GM21381 (cell line): Measurements from ENCODE around the gene CEACAM19.
A peak's percentile ranks its signal among the peaks of the same experiment; 100 is the strongest.

ENCODE experiments used
- ATAC-seq: cut with Tn5 transposase; IDR thresholded peaks from one replicate; pipeline ENCODE4 v1.9.1; 2021; ENCODE audit warnings: mild to moderate bottlenecking, moderate library complexity; ENCODE audit not compliant: unreplicated experiment

CEACAM19 gene

GRCh38 chr19:44644402-44645016 is 26.8 kb upstream of the CEACAM19 start:
- no peak for ATAC-seq

DNA sequence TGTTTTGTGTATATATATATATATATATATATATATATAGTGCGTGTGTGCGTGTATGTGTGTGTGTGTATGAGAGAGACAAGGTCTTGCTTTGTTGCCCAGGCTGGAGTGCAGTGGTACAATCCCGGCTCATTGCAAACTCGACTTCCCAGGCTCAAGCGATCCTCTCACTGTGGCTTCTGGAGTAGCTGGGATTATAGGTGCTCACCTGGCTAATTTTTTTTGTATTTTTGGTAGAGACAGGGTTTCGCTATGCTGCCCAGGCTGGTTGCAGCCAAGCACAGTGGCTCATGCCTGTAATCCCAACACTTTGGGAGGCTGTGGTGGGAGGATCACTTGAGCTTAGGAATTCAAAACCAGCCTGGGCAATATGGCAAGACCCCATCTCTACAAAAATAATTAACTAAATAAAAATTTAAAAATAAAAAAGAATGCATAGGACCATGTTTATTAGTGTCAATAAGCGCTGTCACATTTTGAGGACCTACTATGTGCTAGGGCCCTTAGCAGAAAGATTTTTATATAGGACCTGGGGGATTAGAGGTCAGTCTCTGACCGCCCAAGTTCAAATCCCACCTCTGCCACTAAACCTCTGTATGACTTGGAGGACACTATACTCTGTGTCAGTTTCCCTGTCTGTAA is 25.8 kb upstream of the CEACAM19 start:
- no peak for ATAC-seq

- no peak for ATAC-seq
Measured at GRCh38 chr19:44646049-44646416, 25.2 kb upstream of the CEACAM19 start.

DNA sequence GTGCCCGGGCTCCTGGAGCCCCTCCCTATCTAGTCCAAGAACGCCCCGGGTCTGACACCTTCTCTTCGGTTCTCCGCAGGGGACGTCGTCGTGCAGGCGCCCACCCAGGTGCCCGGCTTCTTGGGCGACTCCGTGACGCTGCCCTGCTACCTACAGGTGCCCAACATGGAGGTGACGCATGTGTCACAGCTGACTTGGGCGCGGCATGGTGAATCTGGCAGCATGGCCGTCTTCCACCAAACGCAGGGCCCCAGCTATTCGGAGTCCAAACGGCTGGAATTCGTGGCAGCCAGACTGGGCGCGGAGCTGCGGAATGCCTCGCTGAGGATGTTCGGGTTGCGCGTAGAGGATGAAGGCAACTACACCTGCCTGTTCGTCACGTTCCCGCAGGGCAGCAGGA is 24.1 kb upstream of the CEACAM19 start:
- no peak for ATAC-seq

DNA sequence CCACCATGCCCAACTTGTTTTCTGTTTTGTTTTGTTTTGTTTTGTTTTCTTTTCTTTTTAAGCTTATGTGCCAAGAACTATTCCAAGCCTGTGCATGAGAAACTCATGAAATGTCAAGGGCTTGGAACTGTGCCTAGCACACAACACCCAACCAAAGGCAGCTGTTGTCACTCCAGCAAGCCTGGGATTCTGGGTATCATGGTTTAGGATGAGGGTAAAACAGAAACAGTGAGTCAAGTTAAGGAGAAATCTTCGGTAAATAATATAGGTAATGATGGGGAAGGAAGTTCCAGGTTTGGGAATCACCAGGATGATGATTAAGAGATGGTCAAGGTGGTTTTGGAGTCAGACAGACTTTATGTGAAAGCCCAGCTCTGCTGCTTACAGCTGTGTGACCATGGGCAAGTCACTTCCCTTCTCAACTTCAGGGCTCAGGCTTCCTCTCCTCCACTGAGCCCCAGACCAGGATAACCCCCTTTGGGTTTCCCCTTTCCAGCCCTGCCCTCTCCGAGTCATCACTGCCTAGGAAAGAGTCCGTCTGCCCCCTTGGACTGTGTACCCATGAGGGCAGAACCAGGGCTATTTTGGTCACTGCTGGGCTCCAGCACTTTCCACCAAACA is 22.5 kb upstream of the CEACAM19 start:
- ATAC-seq: no peak

DNA sequence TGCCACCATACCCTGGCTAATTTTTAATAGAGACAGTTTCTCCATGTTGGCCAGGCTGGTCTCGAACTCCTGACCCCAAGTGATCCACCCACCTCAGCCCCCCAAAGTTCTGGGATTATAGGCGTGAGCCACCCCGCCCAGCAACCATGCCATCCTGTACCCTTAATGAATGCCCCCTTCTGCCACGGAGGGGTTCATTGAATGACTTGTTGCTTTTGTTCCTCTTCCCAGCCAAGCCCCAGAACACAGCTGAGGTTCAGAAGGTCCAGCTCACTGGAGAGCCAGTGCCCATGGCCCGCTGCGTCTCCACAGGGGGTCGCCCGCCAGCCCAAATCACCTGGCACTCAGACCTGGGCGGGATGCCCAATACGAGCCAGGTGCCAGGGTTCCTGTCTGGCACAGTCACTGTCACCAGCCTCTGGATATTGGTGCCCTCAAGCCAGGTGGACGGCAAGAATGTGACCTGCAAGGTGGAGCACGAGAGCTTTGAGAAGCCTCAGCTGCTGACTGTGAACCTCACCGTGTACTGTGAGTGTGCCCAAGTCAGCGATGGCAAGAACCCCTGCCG is 21.6 kb upstream of the CEACAM19 start:
- no peak for ATAC-seq

DNA sequence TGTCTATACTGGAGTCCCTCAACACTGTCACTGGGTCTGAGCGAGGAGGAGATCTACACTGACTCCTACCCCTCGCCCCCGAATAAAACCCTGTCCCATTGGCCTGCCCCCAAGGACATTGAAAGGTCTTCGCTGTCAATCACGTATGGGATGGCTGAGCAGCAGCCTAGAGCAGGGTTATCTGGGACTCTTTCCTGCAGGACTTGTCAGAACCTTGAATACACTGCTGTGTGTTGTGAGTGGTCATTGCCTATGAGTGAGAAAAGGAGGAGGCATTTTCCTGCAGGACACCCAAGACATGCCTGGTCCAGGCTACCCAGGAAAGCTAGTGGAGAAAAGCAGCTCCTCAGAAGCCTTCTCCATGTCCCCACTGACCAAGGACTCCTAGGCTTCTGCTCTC is 17.9 kb upstream of the CEACAM19 start:
- ATAC-seq: no peak

DNA sequence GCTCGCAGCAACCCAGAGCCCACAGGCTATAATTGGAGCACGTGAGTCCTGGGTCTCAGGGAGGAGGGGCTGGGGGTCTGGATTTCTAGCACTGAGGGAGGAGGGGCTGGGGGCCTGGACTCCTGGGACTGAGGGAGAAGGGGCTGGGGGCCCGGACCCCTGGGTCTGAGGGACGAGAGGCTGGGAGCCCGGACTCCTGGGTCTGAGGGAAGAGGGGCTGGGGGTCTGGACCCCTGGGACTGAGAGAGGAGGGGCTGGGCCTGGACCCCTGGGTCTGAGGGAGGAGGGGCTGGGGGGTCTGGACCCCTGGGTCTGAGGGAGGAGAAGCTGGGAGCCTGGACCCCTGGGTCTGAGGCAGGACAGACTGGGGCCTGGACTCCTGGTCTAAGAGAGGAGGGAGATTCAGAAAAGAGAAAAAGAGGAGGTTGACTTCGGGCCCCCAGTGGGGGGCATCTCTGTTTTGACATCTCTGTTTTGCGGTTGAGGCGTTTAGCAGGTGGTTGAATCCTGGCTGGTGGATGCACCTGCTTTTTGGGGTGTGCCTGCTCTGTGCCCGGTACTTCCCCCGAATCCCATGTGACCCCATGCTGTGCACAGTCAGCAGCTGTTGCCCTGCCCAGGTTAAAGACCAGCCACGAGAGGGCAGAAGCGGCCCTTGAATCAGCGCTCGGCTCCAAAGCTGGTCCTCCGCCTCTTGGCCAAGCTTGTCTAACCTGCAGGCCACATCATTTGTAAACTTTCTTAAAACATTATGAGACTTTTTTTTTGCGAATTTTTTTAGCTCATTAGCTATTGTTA is 17.1 kb upstream of the CEACAM19 start:
- ATAC-seq: peak; percentile 73

- no peak for ATAC-seq
Measured at GRCh38 chr19:44657211-44657921, 13.9 kb upstream of the CEACAM19 start.

GRCh38 chr19:44658069-44658733 is 13.1 kb upstream of the CEACAM19 start:
- no peak for ATAC-seq

GRCh38 chr19:44660081-44660480 is 11.2 kb upstream of the CEACAM19 start:
- ATAC-seq: no peak

DNA sequence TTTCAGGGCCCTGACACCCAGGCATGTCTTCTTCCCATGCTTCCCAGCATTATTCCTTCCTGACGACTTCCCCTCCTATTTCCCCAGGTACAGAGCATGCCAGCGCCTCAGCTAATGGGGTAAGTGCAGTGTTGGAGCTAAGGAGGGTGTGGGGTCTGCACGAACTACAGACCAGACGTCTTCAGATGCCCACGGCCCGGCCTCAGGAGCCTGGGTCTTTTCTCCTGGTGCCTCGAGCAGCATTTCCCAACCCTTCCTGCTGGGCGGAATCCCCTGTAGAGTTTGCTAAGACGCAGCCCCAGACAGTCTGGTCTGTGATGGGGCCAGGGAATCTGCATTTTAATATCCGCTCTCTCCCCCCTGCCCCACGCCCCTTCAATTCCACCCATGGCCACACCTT is 10.1 kb upstream of the CEACAM19 start:
- no peak for ATAC-seq

DNA sequence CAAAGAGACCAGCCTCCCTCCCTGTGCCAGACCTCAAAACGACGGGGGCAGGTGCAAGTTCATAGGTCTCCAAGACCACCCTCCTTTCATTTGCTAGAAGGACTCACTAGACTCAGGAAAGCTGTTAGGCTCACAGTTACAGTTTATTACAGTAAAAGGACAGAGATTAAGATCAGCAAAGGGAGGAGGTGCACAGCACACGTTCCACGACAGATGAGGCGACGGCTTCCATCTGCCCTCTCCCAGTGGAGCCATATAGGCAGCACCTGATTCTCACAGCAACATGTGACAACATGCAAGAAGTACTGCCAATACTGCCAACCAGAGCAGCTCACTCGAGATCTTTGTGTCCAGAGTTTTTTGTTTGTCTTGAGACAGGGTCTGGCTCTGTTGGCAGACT is 9.4 kb upstream of the CEACAM19 start:
- ATAC-seq: no peak

- no peak for ATAC-seq
Measured at GRCh38 chr19:44662691-44663385, 8.4 kb upstream of the CEACAM19 start.

DNA sequence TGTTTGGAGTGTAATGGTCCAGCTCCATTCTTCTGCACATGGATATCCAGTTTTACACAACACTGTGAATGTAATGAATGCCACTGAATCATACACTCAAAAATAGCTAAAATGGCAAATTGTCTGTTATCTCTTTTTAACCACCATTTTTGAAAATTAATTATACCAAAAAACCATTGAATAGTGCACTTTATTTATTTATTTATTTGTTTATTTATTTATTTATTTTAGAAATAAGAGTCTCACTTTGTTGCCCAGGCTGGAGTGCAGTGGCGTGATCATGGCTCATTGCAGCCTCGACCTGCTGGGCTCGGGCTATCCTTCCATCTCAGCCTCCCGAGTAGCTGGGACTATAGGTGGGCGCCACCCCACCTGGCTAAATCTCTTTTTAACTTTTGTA is 7.3 kb upstream of the CEACAM19 start:
- no peak for ATAC-seq

DNA sequence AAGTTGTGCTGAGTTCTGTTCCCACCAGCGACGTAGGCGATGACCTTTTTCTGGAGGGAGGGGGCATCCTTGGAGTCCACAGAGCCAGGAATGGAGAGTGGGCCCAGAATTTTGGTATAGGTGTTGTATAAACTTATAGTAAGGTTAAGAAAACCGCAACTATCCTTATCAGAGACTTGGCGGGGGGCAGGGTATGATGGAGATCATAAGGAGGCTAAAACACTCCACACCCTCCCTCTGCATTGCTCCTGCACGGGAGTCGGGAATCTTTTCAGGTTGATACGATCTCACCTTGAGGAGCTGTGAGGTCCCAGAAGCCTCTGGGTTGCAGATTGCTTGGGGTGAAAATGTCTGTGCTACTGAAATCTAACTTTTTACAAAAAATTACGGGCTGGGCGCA is 6.3 kb upstream of the CEACAM19 start:
- no peak for ATAC-seq

DNA sequence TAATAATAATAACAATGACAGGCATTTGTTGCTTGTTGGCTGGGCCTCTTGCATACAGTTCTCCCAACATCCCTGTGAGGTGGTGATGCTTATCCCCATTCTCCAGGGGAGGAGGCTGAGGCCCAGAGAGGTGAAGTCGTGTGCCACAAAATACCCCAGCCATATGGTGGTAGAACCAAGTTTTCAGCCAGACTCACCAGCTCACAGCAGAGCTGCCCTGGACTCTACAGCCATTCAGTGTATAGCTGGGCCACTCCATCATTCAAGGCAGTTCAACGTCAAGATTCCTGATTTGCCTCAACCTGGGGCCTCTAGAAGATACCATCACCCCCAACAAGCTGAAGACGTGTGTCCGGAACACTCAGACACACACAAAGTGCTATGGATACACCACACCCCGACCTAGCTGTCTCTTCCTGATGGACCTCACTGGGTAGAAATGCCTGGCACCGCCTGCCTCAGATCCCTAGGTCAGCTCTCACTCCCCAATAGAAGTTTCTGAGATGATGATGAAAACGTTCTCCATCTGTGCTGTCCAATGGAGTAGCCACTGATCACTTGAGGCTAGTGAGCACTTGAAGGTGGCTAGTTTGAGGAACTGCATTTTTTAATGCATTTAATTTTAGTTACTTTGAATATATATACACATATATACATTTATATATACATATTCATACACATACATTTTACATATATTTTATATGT is 4.3 kb upstream of the CEACAM19 start:
- ATAC-seq: no peak

DNA sequence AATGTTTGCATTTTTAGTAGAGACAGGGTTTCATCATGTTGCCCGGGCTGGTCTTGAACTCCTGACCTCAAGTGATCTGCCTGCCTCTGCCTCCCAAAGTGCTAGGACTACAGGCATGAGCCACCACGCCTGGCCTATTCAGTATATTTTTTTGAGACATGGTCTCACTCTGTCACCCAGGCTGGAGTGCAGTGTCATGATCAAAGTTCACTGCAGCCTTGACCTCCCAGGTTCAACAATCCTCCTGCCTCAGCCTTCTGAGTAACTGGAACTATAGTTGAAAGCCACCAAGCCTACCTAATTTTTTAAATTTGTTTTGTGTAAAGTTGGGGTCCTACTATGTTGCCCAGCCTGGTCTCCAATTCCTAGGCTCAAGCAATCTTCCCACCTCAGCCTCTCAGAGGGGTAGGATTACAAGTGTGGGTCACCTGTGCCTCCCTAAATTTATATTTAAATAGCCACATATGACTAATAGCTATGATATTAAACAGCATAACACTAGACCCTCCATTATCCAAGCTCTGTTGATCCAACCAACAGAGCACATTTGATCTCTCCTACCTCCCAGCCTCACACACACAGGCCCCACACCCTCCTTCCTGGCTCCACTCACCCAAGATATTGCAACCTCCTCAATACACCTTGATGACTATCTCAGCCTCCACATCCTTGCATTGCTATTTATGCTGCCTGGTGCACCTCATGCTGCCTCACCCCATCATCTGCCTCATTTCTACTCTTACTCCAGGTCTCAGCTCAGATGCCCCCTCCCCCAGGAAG is 2.1 kb upstream of the CEACAM19 start:
- ATAC-seq: no peak
